Measurements from ENCODE around the gene LAPTM4A.
"Not testable (repeated sequence)": the region's sequence is repeated elsewhere in the genome, so short reads cannot be mapped to it uniquely, and the experiment has no call there.

LAPTM4A gene

DNA sequence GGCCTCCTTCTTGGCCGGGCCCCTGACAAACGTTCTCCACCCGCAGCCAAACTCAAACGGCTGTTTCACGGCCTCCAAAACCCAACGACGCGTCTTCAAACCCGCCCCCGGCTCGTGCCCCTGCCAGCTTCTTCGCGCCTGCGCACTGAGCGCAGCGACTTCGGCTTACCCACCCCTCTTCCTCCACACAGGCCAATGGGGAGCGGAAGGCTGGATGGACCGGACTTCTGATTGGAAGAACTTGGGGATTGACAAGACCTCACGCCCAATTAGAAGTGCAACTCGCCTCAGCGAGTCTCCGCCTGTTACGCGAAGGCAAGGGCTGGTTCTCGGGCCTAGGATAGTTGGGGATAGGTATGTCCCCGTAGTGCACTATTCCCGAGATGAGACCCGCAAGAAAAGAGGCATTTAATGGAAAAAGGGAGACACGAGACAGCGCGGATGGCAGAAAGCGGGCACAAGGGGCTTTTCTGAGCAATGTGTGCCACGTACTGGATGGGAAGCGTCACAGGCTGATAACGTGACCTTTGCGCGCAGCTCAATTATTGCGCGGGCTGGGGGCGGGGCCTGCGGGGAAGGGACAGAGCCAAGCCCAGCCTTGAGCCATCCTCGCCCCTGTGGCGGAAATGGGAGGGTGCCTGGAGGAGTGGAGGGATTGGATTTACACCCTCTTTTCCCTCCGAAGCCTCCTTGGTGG, at the start of gene LAPTM4A:
LAPTM4A (minus strand) TSS at position 97 of the 697 bp plus-strand sequence. CDS start 108 bp downstream, outside the sequence.
- peak; percentile 100 for DNase-seq

DNA sequence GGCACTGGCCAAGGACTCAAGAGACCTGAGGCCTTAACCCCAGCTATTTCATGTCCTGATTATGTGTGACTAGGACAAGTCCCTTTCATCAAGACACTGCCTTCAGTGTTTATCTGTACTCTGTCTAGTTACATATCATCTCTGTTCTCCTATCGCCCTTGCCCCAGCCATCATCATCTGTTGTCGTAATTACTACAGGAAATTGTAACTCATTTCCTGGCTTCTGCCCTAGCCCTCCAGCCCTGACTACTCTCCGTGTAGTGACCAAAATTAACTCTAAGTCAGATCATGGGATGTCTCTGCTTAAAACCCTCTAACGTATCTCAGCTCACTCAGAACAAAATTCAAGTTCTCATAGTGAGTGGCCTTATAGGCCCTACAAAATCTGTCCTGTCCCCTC, 49.3 kb upstream of the LAPTM4A start:
- no peak for DNase-seq

DNA sequence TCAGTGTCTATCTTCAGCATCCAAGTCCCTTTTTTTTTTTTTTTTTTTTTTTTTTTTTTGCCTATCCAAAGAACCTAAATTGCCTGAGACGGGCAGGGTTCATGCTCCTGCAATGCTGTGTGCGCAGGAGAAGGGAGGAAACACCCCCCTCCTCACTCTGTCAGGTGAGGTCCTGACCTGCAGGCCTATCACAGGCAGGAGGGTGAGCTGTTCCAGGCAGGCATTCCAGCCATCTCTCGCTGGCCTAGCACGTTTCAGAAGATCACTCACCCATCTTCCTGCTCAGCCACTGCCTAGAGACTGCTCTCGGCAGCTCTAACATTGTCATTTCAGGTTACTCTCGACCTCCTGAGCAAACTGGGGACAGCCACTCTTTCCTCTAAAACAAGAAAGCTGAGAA, 48.4 kb upstream of the LAPTM4A start:
- no peak for DNase-seq

DNA sequence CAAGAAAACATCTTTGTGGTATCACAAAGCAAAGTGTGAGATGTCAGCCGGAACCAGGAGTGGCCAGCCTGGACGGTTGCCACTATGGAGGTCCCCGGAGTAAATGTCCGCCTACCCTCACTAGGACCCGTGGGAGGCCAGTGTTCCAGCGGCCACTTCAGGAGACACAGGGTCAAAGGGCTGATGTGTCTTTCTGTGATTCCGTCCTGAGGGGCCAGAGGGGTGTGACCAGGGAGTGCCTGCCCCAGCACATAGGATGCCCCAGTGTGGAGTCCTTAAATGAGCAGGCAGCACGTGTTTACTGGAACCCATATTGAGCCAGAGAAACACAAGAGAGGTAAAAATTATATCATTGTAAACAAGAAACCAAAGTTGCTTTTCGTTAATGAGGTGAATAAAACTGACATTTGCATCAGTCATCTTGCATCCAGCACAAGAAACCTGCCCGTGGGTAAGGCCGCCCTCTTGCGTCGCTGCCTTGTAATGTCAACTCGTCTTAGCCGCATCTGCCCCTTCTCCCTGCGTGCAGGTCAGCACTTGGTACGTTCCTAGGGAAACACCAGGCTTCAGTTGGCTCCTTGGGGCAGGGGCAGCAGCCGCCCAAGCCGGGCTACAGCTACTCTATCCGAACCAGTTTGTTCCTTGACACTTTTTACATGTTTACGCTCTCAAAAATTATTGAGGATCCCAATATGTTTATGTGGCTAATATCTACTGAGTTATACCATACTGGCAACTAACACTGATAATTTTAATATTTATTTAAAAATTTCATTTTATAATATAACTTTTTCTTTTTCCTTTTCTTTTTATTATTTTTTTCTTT, 46.7 kb upstream of the LAPTM4A start:
- peak; percentile 81 for DNase-seq

DNA sequence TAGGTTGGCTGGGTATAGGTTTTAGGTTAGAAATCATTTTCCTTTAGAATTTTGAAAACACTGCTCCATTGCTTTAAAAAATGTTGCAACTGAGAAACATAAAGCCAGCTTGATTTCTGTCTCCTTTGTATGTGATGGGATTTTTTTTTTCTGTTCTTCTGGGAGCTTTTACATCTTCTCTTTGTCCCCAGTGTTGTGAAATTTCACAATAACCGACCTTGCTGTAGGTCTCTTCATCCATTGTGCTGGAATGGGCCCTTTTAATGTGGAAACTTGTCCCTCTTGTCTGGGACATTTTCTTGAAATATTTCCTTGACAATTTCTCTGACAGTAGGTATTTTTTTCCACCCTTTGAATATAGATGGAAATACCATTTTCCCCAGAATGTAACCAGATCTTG, 44.0 kb upstream of the LAPTM4A start:
- DNase-seq, result no peak

DNA sequence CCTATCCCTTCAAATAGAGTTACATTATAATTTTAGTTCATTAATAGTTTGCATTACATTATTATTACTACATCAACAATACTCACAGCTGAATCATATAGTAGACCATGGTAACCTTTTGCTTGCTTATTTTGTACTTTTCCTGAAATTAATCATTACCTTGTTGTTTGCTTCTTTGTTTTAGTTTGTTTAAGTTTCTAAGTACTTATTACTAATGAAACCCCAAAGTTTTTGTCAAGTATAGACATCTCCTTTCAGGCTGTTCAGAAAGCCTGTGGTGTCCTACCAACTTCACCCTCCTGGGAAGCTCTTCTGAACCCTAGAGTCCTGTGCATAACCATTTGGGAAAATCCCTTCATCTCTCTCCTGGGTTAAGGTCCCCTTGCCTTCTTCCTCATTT, 43.5 kb upstream of the LAPTM4A start:
- no peak for DNase-seq

DNA sequence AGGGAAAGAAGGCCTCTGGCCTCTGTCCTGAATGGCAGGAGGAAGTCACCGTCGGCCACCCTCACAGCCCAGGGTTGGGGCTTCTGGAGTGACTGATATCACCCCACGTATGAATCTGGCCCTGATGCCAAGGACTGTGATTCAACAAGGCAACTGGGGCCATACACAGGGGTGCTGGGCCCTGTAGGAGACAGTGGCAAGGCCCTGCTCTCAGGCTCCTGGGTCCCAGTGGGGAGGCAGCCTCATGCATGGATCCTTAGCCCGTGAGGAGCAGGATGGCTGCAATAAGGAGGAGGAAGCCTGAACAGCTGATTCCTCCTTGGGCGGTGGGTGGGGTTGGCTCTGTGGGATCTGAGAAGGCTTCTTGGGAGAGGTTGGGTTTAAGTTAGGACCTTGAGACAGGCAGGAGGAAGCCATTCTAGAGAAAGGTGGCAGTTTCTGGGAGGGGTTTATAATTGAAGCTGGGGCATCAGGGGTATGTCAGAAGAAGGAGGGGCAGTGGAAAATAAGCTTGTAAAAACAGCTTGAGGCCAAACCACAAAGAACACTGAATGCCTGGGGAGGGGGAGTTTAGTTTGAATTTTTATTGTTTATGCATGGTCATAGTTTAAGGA, 42.8 kb upstream of the LAPTM4A start:
- DNase-seq, result no peak

DNA sequence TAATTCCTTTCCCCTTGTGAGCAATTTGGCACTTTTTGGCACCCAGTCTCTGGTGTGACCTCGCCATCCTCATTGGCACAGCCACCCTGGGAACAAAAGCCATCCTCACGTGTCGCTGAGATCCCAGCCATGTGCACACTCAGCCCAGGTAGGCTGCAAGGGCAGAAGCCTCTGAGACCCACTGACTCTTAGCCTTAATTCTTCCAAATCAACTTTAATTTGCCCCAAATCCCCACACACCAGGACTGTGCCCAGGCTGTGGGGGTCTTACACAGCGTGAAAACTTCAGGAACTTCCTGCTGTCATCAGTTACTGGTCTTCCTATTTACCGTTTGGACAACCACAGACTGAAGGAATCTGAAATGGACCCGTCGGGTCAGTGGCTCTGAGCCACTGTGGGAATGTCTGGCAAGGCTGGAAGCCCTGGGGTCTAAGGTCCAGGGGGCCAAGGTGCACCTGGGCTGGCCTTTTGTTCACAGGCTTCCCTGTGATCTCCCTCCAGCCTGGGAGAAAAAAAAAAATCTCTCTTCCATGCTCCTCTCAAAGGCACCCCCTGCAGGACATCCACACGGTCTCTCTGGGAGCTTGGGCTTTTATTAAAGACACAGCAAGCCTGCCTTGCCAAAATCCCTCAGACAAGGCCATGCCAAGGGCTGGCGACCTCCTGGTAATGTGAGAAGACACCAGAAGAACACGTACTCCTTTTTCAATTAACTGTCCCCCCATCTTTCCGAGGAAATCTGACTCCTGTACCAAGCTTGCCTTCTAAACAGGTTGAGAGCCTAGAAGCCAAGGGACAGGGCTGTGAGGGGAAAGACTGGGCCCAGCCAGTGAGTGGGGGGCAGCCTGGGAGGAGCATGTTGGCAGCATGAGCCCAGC, 42.1 kb upstream of the LAPTM4A start:
- DNase-seq, result peak; percentile 27

DNA sequence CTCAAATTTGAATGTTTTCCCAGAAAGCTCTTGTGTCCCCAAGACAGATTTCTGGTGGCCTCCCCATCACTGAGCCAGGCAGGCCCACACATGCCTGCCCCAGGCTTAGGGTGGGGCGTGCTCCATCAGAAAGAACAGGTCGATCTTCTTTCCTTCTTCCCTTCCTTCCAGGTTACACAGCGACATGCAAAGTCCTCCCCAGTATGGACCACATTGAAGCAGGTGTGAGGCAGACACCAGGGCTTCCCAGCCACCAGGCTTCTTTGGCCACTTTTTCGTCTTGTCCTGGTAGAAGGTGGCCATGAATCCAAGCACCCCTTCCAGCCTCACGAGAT, 41.4 kb upstream of the LAPTM4A start:
- no peak for DNase-seq

DNA sequence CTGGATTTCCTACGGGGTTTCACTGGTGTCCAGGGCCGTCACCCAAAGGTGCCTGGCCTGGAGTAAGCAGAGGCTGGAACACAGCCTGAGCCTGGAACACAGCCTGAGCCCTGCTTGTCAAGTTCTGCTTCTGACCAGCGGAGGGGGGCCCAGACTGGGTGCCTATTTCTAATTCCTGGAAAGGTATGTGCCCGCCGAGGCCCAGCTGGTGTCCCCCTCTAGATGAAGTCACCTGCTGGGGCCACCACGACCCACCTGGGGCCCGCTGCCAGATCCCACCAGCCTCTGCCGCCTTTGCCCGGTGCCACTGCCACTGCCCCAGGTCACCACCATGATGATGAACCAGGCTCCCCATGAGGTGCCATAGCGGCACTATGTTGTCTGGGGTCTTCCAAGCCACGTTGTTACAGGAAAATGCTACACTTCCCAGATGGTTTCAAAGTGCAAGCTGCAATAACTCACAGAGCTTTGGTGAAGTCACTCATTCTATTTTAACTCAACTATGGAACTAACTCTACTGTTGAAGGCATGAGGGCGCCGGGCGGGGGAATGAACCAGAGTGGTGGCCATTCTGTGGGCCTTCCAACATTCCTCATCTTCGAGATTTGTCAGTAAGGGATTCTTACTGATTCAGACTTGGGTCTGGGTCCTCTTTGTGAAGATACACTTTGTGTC, 40.9 kb upstream of the LAPTM4A start:
- no peak for DNase-seq

DNA sequence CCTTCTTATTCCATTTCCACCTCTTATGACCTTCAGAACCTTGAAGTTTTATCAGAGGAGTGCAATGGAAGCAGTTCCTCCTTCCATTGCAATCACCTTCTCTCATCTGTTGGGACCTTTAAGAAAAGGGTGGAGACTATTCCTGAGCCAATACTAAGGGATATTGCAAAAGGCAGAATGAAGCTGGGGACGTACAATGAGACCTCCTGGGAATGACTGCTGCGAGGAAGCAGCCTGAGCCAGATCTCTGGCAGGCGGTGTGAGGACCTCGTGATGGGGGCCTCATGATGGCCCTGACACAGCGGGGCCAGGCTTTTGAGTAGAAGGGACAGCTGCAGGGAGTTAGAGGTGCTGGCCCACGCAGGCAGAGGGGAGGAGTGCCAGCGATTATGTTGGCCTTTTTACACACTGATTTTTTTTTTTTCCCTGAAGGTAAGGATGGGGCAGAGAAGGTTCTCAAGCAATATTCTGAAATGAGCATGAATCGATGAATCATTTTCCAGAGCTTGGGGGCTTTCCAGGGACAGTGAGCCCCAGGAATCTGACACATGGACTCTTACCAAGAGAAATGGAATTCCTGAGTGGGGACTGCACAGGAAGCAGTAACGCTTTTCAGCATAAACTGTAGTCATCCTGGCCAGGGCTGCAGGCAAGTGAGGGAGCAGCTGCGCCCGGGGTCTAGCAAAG, 40.0 kb upstream of the LAPTM4A start:
- DNase-seq, result no peak

DNA sequence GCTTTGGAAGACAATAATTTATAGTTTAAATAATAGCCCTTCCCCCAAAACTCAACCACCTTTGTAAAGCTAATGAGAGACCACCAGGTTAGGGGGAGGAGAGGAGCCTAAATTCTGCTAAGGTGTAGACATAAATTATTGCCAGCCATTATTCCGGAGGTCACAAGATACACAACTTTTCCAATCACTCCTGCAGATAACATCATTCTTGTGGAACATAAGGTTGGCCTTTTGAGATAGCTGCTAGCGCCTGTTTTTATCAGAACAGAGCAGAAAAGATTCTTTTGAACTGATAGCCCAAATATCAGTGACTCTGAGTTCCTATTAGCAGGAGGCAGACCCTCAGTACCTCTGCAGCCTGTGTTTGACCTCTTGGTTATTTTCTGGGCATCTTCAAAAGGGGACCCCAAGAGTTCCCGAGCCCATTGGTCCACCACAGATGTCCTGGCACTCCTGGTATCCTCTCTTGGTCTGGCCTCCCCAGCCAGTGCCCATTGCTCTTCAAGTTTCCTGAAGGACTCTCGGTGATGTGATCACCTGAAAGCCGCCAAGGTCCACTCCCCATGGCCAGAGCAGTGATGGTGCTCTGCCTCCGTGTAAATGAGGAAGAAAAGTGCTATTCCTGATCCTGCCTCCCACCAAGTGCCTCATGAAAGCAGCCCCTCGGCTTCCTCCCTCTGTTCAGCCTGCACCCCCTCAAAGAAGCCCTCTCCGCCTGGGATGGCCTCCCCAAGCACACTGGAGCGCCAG, 38.5 kb upstream of the LAPTM4A start:
- no peak for DNase-seq

DNA sequence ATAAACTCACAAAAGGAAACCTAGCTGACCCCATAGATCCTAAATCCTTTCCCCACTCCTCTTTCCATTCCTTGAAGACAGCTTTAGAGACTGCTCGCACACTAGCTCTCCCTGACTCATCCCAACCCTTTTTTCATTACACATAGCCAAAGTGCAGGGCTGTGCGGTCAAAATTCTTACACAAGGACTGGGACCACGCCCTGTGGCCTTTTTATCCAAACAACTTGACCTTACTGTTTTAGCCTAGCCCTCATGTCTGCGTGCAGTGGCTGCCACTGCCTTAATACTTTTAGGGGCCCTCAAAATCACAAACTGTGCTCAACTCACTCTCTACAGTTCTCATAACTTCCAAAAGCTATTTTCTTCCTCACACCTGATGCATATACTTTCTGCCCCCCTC, 34.5 kb upstream of the LAPTM4A start:
- DNase-seq, result not testable (repeated sequence)

DNA sequence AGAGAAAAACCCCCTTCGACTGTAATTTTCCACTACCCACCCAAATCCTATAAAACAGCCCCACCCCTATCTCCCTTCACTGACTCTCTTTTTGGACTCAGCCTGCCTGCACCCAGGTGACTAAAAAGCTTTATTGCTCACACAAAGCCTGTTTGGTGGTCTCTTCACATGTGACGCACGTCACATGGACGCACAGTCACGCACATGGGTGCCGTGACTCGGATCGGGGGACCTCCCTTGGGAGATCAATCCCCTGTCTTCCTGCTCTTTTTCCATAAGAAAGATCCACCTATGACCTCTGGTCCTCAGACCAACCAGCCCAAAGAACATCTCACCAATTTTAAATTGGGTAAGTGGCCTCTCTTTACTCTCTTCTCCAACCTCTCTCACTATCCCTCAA, 31.4 kb upstream of the LAPTM4A start:
- not testable (repeated sequence) for DNase-seq

DNA sequence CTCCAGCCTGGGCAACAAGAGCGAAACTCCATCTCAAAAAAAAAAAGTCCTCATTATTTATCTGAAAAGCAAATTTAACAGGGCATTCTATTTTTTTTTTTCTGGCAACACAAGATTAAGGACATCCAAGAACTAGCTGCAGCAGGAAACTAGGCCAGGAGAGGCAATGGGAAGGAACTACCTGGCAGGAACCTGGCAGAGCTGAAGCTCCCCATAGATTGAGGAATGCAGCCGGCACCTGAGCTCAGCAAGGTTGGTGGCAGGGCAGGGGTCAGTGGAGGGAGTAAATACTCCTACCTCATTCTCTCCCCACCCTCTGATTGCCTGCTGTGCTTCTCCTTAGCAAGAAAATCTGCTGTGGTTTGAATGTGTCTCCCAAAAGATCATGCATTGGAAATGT, 30.4 kb upstream of the LAPTM4A start:
- no peak for DNase-seq

DNA sequence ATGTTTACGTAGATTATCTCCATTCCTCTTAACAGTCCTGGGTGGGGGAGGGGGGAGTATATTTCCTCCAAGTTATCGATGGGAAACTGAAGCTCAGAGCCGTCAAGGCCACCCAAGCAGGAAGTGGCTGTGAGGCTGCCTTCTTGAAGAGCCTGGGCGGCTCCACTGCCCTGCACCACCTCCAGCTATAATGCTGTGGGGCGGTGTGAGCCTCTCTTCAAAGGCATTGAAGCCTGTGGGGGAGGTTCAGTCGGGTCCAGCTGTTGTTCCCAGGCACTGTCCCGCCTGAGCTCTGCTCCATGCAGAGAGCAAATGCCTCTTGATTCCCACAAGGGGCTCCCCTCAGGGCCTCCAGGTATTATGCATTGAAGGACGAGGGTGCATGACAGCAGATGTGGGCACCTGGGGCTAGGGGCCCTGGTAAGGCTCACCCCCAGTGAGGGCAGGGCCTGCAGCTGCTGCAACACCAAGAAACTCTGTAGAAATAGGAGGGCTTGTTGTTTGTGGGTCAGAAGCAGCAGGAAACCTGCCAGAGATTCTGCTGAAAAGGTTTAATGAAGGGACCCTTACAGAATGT, 29.5 kb upstream of the LAPTM4A start:
- no peak for DNase-seq

DNA sequence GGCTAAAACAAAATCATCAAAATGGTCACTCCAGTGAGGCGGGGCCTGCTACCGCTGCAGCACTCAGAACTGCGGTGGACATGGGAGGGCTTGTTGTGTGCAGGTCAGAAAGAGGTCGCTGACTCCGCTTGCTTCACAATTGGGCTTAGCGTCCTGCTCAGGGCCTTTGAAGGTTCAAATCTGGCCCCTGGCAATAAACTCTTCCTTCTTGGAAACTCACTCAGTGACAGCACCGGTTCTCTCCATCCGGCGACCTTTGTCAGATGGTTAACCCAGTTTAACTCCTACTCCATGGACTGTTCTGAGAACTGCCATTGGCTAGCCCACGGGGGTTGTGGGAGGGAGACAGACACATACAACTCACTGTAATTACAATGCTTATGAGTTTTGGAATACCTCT, 29.0 kb upstream of the LAPTM4A start:
- DNase-seq, result no peak

DNA sequence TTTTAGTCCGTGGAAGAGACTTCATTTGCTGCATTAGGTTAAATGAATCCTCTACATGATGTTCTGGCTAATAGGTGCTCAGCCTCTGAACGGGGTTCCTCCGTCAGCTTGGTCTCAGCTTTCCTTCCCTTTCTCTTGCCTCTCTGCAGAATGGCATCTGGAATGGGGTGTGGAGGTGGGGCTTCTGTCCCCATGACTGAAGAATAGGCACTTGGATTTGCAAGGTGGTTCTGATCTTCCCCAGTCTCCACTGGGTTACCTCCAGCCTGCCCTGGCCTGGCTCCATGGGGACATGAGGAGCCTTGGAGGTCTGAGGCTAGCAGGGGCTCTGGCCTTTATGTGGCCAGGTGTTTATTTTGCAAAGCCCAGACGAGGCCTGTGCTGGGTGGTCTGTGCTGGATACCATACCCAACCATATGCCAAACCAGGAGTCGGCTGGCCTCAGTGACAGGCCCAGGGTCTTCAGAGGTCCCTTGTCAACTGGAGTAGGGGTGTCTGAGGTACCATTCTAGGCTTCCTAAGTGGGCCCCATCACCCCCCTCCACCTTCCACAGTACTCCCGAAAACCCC, 28.2 kb upstream of the LAPTM4A start:
- no peak for DNase-seq

DNA sequence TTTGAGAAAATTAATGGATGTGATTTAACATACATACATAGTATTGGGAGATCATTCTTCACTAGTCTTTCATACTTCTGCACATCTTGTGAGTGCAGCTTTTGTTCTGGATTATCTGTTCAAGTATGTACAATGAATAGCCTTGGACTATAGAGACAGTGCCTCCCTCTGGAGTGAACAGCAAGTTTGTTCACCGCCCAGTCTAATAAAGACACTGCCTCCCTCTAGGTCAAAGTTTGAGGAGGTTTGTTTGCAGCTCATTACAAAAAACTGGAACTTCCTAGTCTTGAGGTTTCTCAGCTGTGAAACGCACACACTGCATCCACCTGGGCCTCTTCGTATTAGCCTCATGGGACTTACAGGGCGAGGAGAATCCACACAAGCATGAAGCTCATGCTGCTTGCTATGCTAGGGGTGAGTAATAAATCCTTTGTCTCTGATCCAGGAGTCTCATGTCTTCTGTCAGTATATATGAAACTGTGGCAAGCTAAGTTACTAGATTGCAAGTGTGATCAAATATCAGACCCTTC, 26.0 kb upstream of the LAPTM4A start:
- DNase-seq, result no peak

DNA sequence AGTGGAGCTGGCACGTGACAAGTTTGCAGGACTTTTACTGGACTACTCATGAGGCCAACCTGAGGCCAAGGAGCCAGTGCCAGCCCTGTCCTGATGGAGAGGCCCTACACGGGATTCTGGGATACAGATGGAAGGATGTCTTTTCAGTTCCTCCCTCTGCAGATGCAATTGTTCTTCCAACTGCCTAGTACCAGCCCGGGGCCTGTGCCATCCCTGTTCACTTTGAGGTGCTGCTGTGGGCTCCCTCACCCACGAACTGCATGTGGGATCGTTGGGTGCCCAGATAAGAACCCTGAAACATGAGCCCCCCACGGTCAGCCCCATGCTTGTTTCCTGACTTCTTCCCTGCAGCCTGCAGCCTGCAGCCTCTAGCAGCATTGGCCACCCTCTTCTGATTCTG, 25.3 kb upstream of the LAPTM4A start:
- no peak for DNase-seq
